SJCRH30 (cell line): ENCODE measurements around the gene TEP1. TPM values are rescaled to one million over a fixed set of nuclear protein-coding genes. Genes with fewer than 3 reads are reported as not detected.
"Not testable (repeated sequence)": the region's sequence is repeated elsewhere in the genome, so short reads cannot be mapped to it uniquely, and the experiment has no call there.

Experiments
- DNase-seq, 2 experiments: peaks; one replicate each; pipeline ENCODE4 v3.0.0-alpha.2; 2015 to 2020
- H3K27ac ChIP-seq: fragments of 250-450 bp; sonication (Bioruptor Pico); 2 replicates; pipeline ENCODE4 v1.5.1; 2020; ENCODE audit warnings: mild to moderate bottlenecking, moderate library complexity
- H3K27me3 ChIP-seq: fragments of 250-450 bp; sonication (Bioruptor Pico); 2 replicates; pipeline ENCODE4 v1.5.1; 2020; ENCODE audit warnings: mild to moderate bottlenecking, moderate library complexity
- H3K36me3 ChIP-seq: fragments of 250-450 bp; sonication (Bioruptor Pico); 2 replicates; pipeline ENCODE4 v1.5.1; 2020; ENCODE audit warnings: mild to moderate bottlenecking, moderate library complexity
- H3K4me1 ChIP-seq: fragments of 250-450 bp; sonication (Bioruptor Pico); 2 replicates; pipeline ENCODE4 v1.5.1; 2020; ENCODE audit warnings: mild to moderate bottlenecking, moderate library complexity
- H3K4me3 ChIP-seq: fragments of 250-450 bp; sonication (Bioruptor Pico); 2 replicates; pipeline ENCODE4 v1.5.1; 2020; ENCODE audit warnings: mild to moderate bottlenecking, moderate library complexity
- H3K9me3 ChIP-seq: fragments of 250-450 bp; sonication (Bioruptor Pico); replicated peaks from 2 replicates; pipeline ENCODE4 v1.5.1; 2020; ENCODE audit warnings: mild to moderate bottlenecking, moderate library complexity
- total RNA-seq: library from RNA; depleted of rRNA; stranded (reverse); fragments of >200 nt; shearing (Covaris generic); gene quantifications from 2 replicates; pipeline ENCODE4 v1.2.3, GENCODE V29; 2014; rRNA removed

Gene TEP1
- total RNA-seq: 7.2 and 8.8 TPM in 2 replicates

- H3K9me3 ChIP-seq: no peaks in the 10 kb centered on the region
- H3K27ac ChIP-seq: peak within 1 kb of the TSS; percentile 43
- peak within 1 kb of the TSS; percentile 70 for H3K4me3 ChIP-seq
- DNase-seq: peak; percentile 85 to 86
- no peaks in the 10 kb centered on the region for H3K36me3 ChIP-seq
- no peaks in the 10 kb centered on the region for H3K4me1 ChIP-seq
- H3K27me3 ChIP-seq: no peaks in the 10 kb centered on the region
These were observed at the start of gene TEP1 for GRCh38 chr14:20412876-20413743. TEP1 (minus strand) TSS chr14:20413501; CDS start chr14:20408439, 5,062 bp downstream.

- H3K4me3 ChIP-seq: peak within 1 kb of the TSS; percentile 72
- peaks cover 17% of the 10 kb centered on the region for H3K36me3 ChIP-seq
- peak; percentile 98 to 99 for DNase-seq
- H3K27ac ChIP-seq: peak within 1 kb of the TSS; percentile 54
- H3K27me3 ChIP-seq: no peaks in the 10 kb centered on the region
- H3K9me3 ChIP-seq: no peaks in the 10 kb centered on the region
- H3K4me1 ChIP-seq: 0 out of 2 replicates have a peak, but pooled peaks cover 2% of the 10 kb centered on the region
These were observed 48.2 kb upstream of the TEP1 start, which contains the start of gene PIP4P1 for GRCh38 chr14:20461225-20462141. PIP4P1 (minus strand) TSS chr14:20461434; CDS start chr14:20461325, 109 bp downstream.

DNA sequence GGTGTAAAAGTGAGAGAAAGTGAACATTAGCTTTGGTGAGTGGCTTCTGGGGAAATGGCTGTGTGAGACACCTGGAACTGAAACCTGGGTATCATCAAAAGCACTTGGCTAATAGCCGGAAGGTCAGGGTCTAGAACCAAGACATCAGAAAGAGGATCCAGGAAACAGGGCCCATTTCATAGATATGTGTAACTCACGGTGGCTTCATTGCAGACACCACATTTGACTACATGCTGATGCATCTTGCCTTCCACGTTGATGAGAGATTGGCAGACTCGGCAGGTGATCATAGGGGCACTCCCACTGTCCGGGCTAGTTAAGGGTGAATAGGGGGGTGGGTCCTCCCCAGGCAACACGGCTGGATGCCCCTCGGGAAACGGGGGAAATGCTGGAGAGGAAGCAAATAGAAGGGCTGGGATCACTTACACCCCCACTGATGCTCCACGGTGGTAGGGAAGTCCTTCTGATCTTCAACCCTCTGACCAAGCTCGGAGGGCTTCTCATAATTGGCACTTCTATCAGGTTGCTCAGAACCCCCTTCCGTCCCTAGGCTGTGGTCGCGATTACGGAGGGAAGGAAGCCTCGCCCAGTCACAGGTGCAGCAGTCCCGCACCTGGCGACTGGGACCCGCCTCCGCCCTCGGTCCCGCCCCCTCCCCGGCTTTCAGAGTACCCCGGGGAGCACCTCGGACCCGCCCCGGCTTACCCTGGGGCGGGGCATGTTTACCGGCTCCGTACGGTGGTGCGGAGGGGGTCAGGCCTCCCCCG, 47.3 kb upstream of the TEP1 start:
- no peaks in the 10 kb centered on the region for H3K27me3 ChIP-seq
- H3K4me3 ChIP-seq: peak overlapping the region; percentile 72
- H3K4me1 ChIP-seq: 0 out of 2 replicates have a peak, but pooled peaks cover 2% of the 10 kb centered on the region
- H3K36me3 ChIP-seq: peaks cover 20% of the 10 kb centered on the region
- no peak for DNase-seq
- peak overlapping the region; percentile 39; the same call in 1 of the 2 replicates for H3K27ac ChIP-seq
- H3K9me3 ChIP-seq: no peaks in the 10 kb centered on the region

DNA sequence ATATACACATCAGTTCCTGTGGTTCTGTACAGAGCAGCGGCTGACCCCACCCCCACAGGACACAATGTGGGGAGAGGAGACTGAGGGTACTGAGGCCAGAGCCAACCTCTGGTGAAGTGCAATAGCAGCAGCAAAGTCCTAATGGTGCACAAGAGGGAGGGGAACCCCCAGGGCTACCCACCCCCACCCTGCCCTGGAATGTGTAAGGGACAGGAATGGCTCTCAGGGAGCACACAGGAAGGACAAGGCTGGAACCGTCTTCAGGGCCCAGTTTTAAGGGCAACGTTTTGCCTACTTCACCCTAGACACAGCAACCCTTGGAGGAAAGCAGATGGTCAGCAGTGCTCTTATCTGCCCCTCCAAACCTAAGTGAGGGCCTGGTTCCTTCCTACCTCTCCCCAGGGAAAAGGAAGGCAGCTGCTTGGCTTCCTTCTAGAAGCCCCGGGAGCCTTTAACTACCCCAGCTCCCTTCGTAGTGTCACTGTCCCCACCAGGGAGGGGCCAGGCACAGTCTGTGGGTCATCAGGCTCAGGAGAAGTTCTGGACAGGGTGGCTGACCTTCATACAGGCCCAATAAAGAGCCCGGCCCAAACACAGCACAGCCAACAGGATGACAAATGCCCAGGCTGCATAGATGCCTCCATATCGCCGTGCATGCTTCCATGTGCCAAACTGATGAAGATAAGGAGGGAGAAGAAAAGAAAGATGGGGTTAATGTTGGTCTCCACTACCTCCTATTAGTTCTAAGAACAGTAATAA, 44.9 kb upstream of the TEP1 start:
- Histone ChIP-seq H3K9me3 (no peaks in the 10 kb centered on the region), H3K27ac (no peak overlapping the region), H3K27me3 (no peaks in the 10 kb centered on the region), H3K4me1 (0 out of 2 replicates have a peak, but pooled peaks cover 2% of the 10 kb centered on the region), H3K4me3 (no peak overlapping the region), H3K36me3 (peaks cover 20% of the 10 kb centered on the region)
- no peak for DNase-seq

- Histone ChIP-seq H3K9me3 (no peaks in the 10 kb centered on the region), H3K27me3 (no peaks in the 10 kb centered on the region), H3K27ac (no peak overlapping the region), H3K4me1 (no peaks in the 10 kb centered on the region), H3K36me3 (peaks cover 20% of the 10 kb centered on the region), H3K4me3 (no peak overlapping the region)
- no peak for DNase-seq
These were observed 43.7 kb upstream of the TEP1 start for GRCh38 chr14:20456971-20457370.

GRCh38 chr14:20455355-20456300, 42.3 kb upstream of the TEP1 start:
- peaks cover 22% of the 10 kb centered on the region for H3K36me3 ChIP-seq
- H3K4me3 ChIP-seq: peak overlapping the region; percentile 80
- peak overlapping the region; percentile 98 for H3K27ac ChIP-seq
- no peaks in the 10 kb centered on the region for H3K9me3 ChIP-seq
- H3K4me1 ChIP-seq: no peaks in the 10 kb centered on the region
- DNase-seq: no peak
- no peaks in the 10 kb centered on the region for H3K27me3 ChIP-seq

GRCh38 chr14:20454516-20455354, 41.4 kb upstream of the TEP1 start, which contains the start of the genes APEX1 and OSGEP:
APEX1 (plus strand) TSS chr14:20455226; CDS start chr14:20455646, 420 bp downstream.
OSGEP (minus strand) TSS chr14:20454812; CDS start chr14:20454683, 129 bp downstream.
- peak within 1 kb of the TSS; percentile 98 for H3K27ac ChIP-seq
- H3K4me3 ChIP-seq: peak within 1 kb of the TSS; percentile 80
- H3K36me3 ChIP-seq: peaks cover 25% of the 10 kb centered on the region
- H3K27me3 ChIP-seq: no peaks in the 10 kb centered on the region
- DNase-seq: peak; percentile 98 to 99
- no peaks in the 10 kb centered on the region for H3K4me1 ChIP-seq
- H3K9me3 ChIP-seq: no peaks in the 10 kb centered on the region

DNA sequence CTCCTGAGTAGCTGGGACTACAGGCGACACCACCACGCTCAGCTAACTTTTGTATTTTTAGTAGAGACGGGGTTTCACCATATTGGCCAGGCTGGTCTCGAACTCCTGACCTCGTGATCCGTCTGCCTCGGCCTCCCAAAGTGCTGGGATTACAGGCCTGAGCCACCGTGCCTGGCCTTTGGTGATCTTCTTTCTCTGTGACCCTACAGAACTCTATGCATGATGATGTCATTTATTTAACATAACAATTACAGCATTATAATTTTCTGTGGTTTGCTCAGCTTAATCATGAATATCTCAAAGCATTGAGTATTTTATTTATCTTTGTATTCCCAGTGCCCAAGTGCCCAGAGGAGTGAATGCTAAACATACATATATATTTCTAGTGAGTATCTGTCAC, 39.5 kb upstream of the TEP1 start:
- H3K27ac ChIP-seq, H3K4me1 ChIP-seq, H3K4me3 ChIP-seq, H3K27me3 ChIP-seq, DNase-seq, H3K9me3 ChIP-seq: not testable (repeated sequence)
- H3K36me3 ChIP-seq: peaks cover 25% of the 10 kb centered on the region

DNA sequence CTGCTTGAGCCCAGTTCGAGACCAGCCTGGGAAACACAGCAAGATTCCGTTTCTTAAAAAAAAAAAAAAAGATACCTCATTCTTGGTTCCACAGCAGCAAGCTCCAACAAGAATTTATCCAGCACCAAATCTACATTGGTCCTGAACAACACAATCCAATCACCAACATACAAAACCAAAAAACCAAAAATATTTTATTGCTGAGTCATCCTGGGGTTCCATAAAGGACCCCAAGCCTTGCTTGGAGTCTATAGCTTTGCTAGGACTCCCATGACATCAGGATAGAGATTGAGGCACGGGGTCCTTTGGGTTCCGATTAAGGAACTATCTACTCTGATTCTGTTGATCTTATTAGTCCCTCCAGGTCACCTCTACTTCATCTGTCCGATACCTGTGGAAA, 33.6 kb upstream of the TEP1 start:
- no peaks in the 10 kb centered on the region for H3K27me3 ChIP-seq
- no peaks in the 10 kb centered on the region for H3K4me1 ChIP-seq
- H3K36me3 ChIP-seq: peaks cover 22% of the 10 kb centered on the region
- no peak overlapping the region for H3K27ac ChIP-seq
- H3K4me3 ChIP-seq: no peak overlapping the region
- no peaks in the 10 kb centered on the region for H3K9me3 ChIP-seq
- DNase-seq: no peak

DNA sequence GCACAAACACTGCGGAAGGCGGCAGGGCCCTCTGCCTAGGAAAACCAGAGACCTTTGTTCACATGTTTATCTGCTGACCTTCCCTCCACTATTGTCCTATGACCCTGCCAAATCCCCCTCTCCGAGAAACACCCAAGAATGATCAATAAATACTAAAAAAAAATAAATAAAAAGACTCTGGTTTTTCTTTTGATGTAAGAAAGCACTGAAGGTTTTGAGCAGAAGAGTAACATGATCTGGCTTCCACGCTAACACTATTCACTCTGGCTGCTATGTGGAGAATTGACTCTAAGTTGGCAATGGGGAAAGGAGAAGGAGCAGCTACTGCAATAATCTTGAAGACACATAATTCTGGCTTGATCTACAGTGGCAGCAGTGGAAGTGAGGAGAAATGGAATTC, 30.3 kb upstream of the TEP1 start:
- not testable (repeated sequence) for H3K9me3 ChIP-seq, H3K27ac ChIP-seq, H3K27me3 ChIP-seq, DNase-seq, H3K4me3 ChIP-seq, H3K4me1 ChIP-seq
- peaks cover 12% of the 10 kb centered on the region for H3K36me3 ChIP-seq

DNA sequence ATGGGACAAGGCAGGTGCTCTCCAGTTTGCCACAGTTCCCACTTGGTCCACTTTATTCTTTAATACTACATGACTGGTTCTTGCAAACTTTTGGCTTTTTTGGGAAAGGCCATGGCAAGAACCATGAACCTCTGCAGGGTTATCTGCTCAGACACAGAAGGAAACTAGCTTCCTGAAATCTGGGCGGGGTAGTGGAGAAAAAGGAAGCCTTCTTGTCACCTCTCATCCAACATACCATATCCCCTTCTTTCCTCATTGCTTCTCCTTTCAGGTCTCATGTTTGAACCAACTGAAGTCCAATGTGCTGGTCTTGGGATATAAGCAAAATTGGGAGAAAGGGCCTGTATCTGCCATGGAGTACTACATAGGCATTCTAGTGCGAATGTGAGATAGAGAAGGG, 28.2 kb upstream of the TEP1 start:
- DNase-seq: no peak
- peaks cover 2% of the 10 kb centered on the region for H3K36me3 ChIP-seq
- no peaks in the 10 kb centered on the region for H3K4me1 ChIP-seq
- H3K27me3 ChIP-seq: no peaks in the 10 kb centered on the region
- H3K9me3 ChIP-seq: no peaks in the 10 kb centered on the region
- H3K27ac ChIP-seq: no peak overlapping the region
- no peak overlapping the region for H3K4me3 ChIP-seq

- Histone ChIP-seq H3K27ac (no peak overlapping the region), H3K36me3 (no peaks in the 10 kb centered on the region), H3K4me1 (no peaks in the 10 kb centered on the region), H3K9me3 (no peaks in the 10 kb centered on the region), H3K27me3 (no peaks in the 10 kb centered on the region), H3K4me3 (no peak overlapping the region)
- DNase-seq: no peak
These were observed 27.6 kb upstream of the TEP1 start for GRCh38 chr14:20440882-20441281.
